Sigmoid colon (tissue), 7 donors: ENCODE measurements around the gene CCDC142. TPM values are rescaled to one million over a fixed set of nuclear protein-coding genes. Genes with fewer than 3 reads are reported as not detected.

Source experiments
- DNase-seq: peaks from one replicate; pipeline ENCODE4 v3.0.0-alpha.2; 2019
- H3K27ac ChIP-seq, 4 donors: fragments of 200-600 bp; sonication (generic); one replicate each; pipeline ENCODE4 v1.5.1; 2016 to 2019; ENCODE audit warnings: mild to moderate bottlenecking in 1 of 4
- H3K27me3 ChIP-seq, 3 donors: fragments of 200-600 bp; sonication (generic); one replicate each; pipeline ENCODE4 v1.5.1; 2019; ENCODE audit warnings: mild to moderate bottlenecking in 1 of 3
- H3K36me3 ChIP-seq, 4 donors: fragments of 200-600 bp; sonication (generic); one replicate each; pipeline ENCODE4 v1.5.1; 2016 to 2019
- H3K4me1 ChIP-seq, 4 donors: fragments of 200-600 bp; sonication (generic); one replicate each; pipeline ENCODE4 v1.5.1; 2017 to 2019
- H3K4me3 ChIP-seq, 4 donors: fragments of 200-600 bp; sonication (generic); one replicate each; pipeline ENCODE4 v1.5.1; 2017 to 2019; ENCODE audit warnings: mild to moderate bottlenecking in 2 of 4, moderate library complexity in 1 of 4
- H3K9me3 ChIP-seq, 4 donors: fragments of 200-600 bp in 3 of 4; sonication (generic) in 3 of 4; one replicate each; pipeline versions ENCODE4 v1.5.1 to v1.6.1; 2013 to 2019
- EP300 ChIP-seq, 4 donors: sonication (generic); formaldehyde crosslinking; IDR thresholded peaks; one replicate each; pipeline ENCODE4 v1.6.1; 2017; ENCODE audit warnings: antibody characterized with exemption in 4 of 4
- POLR2A ChIP-seq, 2 donors: fragments of 450-650 bp; IDR thresholded peaks; one replicate each; pipeline ENCODE4 v1.6.1; 2016; ENCODE audit warnings: antibody characterized with exemption in 2 of 2, mild to moderate bottlenecking in 2 of 2, moderate library complexity in 2 of 2
- POLR2AphosphoS5 ChIP-seq, 4 donors: sonication (generic); formaldehyde crosslinking; IDR thresholded peaks; one replicate each; pipeline ENCODE4 v1.6.1; 2017; ENCODE audit warnings: antibody characterized with exemption in 4 of 4
- WGBS, 2 donors: extraction: QIAGEN DNeasy Blood & Tissue Kit; methylation state at CpG; one replicate each; pipeline ENCODE4 v1.1.7; 2013; 5-methylcytosine and 5-hydroxymethylcytosine counted together
- intact Hi-C: fragments of 100-400 bp; cut with DNase I; formaldehyde crosslinking; loops from one replicate; pipeline ENCODE4 v1.15.1; 2023
- polyA plus RNA-seq, 3 donors: library from polyadenylated mRNA; stranded (reverse); fragments of 200-250 nt; gene quantifications; one replicate each; pipeline ENCODE4 v1.2.3, GENCODE V29; 2013
- total RNA-seq, 4 donors: library from RNA; depleted of rRNA; stranded (reverse); fragments of >200 nt; gene quantifications; one replicate each; pipeline ENCODE4 v1.1.0, GENCODE V29; 2016
- TF ChIP-seq, protein P1 (sequence below), 4 experiments: fragments of 450-650 bp in 3 of 4; fragments of 200-600 bp in 1 of 4; IDR thresholded peaks; one replicate each; pipeline ENCODE4 v1.5.1; 2016 to 2019; ENCODE audit warnings: antibody characterized with exemption in 4 of 4, mild to moderate bottlenecking in 3 of 4, moderate library complexity in 2 of 4
- donor health status: healthy with polysubstance abuse.
- donor health status: Bipolar disorder and iron deficiency.
- donor health status: healthy.

Gene CCDC142
- total and polyA plus RNA-seq, 7 donors, result 1.8 to 20.9 (median 16.4) TPM

DNA sequence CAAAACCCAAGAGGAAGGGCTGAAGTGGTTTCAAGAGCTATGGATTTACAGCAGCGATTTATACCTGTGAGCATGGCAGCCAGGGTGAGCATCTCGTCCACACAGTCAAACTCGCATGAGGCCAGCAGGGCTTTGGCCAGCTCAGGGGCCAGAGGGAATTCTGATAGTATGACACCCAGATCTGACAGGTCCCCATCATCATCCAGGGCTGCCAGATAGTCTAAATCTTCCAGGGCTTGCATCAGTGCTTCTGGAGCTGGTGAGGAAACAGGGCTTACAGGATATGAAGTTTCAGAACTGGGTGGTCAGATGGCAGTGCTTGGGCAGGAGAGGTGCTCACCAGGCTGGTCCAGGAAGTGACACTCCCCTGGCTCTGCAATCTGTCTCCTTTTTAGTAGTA lies 39.7 kb upstream of the CCDC142 start:
- 85 to 91% methylated on average over 3 of the region's 3 CpGs for WGBS, 2 donors
- H3K36me3 ChIP-seq, result peaks cover 13 to 21% (median 16%) of the 10 kb centered on the region in 4 donors
- H3K27ac ChIP-seq, result no peak overlapping the region
- no peaks in the 10 kb centered on the region for H3K9me3 ChIP-seq
- peaks cover 2 to 36% (median 22%) of the 10 kb centered on the region in 3 donors for H3K27me3 ChIP-seq
- H3K4me1 ChIP-seq, result peaks cover 0 to under 1% (median 0%) of the 10 kb centered on the region in 4 donors
- TF ChIP-seq POLR2AphosphoS5 (IDR thresholded peaks at IDR 0.05) (no peak), POLR2A (IDR thresholded peaks at IDR 0.05) (no peak), EP300 (IDR thresholded peaks at IDR 0.05) (no peak)
- TF ChIP-seq, protein P1, sequence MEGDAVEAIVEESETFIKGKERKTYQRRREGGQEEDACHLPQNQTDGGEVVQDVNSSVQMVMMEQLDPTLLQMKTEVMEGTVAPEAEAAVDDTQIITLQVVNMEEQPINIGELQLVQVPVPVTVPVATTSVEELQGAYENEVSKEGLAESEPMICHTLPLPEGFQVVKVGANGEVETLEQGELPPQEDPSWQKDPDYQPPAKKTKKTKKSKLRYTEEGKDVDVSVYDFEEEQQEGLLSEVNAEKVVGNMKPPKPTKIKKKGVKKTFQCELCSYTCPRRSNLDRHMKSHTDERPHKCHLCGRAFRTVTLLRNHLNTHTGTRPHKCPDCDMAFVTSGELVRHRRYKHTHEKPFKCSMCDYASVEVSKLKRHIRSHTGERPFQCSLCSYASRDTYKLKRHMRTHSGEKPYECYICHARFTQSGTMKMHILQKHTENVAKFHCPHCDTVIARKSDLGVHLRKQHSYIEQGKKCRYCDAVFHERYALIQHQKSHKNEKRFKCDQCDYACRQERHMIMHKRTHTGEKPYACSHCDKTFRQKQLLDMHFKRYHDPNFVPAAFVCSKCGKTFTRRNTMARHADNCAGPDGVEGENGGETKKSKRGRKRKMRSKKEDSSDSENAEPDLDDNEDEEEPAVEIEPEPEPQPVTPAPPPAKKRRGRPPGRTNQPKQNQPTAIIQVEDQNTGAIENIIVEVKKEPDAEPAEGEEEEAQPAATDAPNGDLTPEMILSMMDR (IDR thresholded peaks at IDR 0.05), result no peak
- intact Hi-C loops, result no loop called here
- H3K4me3 ChIP-seq, result no peak overlapping the region
- no peak for DNase-seq

DNA sequence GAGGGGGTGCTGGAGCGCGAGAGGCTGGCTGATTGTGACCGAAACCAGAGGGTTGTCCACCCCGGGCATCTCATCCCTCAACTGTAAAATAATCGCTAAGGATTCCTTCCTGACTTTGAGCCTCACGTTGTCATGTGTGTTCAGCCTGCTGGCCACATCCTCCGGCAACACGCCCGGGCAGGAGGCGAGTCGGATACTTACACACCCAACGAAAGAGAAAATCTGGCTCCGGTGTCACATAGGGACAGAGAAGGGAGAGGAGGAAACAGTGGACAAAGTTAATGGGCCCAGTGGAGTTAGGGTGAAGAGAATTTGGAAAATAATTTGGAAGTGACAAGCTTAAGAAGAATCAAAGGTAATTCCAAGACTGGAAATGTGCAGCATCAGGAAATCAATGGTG lies 33.9 kb upstream of the CCDC142 start:
- no peak overlapping the region for H3K27ac ChIP-seq
- no peaks in the 10 kb centered on the region for H3K36me3 ChIP-seq
- intact Hi-C loops, result no loop called here
- H3K9me3 ChIP-seq, result no peaks in the 10 kb centered on the region
- DNase-seq, result no peak
- peaks cover 0 to 36% (median 29%) of the 10 kb centered on the region in 4 donors for H3K4me1 ChIP-seq
- H3K27me3 ChIP-seq, result peaks cover 51 to 95% (median 81%) of the 10 kb centered on the region in 3 donors
- peak overlapping the region in 2 of 4 donors; percentile 26 to 40 for H3K4me3 ChIP-seq
- WGBS, 2 donors, result 76 to 86% methylated on average over 13 of the region's 13 CpGs
- TF ChIP-seq EP300 (IDR thresholded peaks at IDR 0.05) (no peak), POLR2AphosphoS5 (IDR thresholded peaks at IDR 0.05) (no peak), POLR2A (IDR thresholded peaks at IDR 0.05) (no peak)
- TF ChIP-seq, protein P1 (IDR thresholded peaks at IDR 0.05), result no peak

DNA sequence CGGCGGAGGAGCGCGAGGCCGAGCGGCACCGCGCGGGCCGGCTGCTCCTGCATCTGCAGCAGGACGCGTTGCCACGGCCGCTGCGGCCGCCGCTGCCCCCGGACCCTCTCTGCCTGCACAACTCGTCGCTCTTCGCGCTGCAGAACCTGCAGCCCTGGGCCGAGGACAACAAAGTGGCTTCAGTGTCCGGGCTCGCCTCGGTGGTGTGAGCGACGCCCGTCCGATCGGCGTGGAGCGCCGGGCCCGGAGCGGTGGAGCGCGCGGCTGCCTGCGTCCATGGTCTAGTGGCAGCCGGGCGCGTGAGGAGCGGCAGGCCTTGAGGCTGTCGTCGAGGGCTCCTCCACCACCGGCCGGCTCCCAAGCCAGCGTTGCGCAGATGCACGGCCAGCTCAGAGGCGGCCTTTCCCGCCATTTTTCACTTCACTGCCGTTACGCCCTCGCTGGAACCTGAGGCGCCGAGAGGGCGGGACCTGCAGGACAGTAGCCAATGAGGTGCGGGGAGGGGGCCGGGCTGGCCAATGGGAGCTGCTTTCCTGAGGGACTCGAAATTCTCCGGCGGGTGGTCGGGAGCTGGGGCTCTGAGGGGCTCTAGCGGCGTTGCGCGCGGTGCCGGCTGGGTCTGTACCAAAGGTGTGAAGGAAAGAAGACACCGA lies 33.3 kb upstream of the CCDC142 start:
- peak overlapping the region in 3 of 4 donors; percentile 25 to 40 (median 26) for H3K4me3 ChIP-seq
- no peak overlapping the region for H3K27ac ChIP-seq
- intact Hi-C loops, result no loop called here
- TF ChIP-seq POLR2A (IDR thresholded peaks at IDR 0.05), result no peak
- no peak for TF ChIP-seq EP300 (IDR thresholded peaks at IDR 0.05)
- TF ChIP-seq, protein P1 (IDR thresholded peaks at IDR 0.05), result no peak
- TF ChIP-seq POLR2AphosphoS5 (IDR thresholded peaks at IDR 0.05), result no peak
- H3K4me1 ChIP-seq, result peaks cover 0 to 36% (median 29%) of the 10 kb centered on the region in 4 donors
- H3K9me3 ChIP-seq, result no peaks in the 10 kb centered on the region
- H3K27me3 ChIP-seq, result peaks cover 51 to 100% (median 86%) of the 10 kb centered on the region in 3 donors
- no peaks in the 10 kb centered on the region for H3K36me3 ChIP-seq
- DNase-seq, result peak; percentile 75
- WGBS, 2 donors, result 5 to 20% methylated on average over 72 of the region's 72 CpGs

DNA sequence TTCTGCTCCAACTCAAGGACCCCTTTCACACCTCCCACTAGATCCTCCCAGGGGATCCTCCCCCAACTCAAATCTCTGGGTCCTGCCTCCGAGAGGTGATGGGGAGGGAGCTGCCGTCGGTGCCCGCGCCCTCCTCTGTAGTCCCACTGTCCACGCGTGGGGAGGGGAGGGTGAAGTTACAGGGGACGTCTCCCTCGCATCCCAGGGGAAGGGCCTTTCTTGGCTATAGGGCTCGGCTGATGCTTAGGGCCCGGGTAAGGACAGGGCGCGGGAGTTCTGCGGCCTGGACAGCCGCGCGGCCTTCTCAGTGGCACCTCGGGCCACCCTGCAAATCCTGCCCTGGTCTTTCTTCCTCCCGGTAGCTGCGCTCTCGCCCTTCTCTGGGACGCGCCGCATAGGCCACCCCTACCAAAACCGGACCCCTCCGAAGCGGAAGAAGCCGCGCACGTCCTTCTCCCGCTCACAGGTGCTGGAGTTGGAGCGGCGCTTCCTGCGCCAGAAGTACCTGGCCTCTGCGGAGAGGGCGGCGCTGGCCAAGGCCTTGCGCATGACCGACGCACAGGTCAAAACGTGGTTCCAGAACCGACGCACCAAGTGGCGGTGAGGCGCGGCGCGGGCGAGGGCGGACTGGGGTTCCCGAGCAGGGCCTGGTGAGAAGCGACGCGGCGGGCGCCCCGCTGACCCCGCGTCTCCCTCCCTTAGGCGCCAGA lies 32.6 kb upstream of the CCDC142 start:
- Histone ChIP-seq H3K4me1 (peaks cover 0 to 36% (median 29%) of the 10 kb centered on the region in 4 donors), H3K4me3 (peak overlapping the region in 3 of 4 donors; percentile 25 to 40 (median 26)), H3K9me3 (no peaks in the 10 kb centered on the region), H3K27ac (no peak overlapping the region), H3K36me3 (no peaks in the 10 kb centered on the region), H3K27me3 (peaks cover 51 to 100% (median 93%) of the 10 kb centered on the region in 3 donors)
- peak; percentile 56 for DNase-seq
- TF ChIP-seq EP300 (IDR thresholded peaks at IDR 0.05), result no peak
- TF ChIP-seq POLR2AphosphoS5 (IDR thresholded peaks at IDR 0.05), result no peak
- TF ChIP-seq, protein P1 (IDR thresholded peaks at IDR 0.05), result no peak
- no peak for TF ChIP-seq POLR2A (IDR thresholded peaks at IDR 0.05)
- 5% methylated on average over 60 of the region's 60 CpGs for WGBS, 2 donors
- intact Hi-C loops, result no loop called here
